ENCODE measurements around the gene RDX.
A peak's percentile ranks its signal among the peaks of the same experiment; 100 is the strongest.
"Not testable (repeated sequence)": the region's sequence is repeated elsewhere in the genome, so short reads cannot be mapped to it uniquely, and the experiment has no call there.

The RDX gene

GRCh38 chr11:110269996-110270395 lies 26.4 kb downstream of the RDX start:
- DNase-seq (ENCODE audit: low spot score): no peak

- DNase-seq (ENCODE audit: low spot score): no peak
These were observed 28.0 kb downstream of the RDX start for GRCh38 chr11:110268441-110268840.

- DNase-seq (ENCODE audit: low spot score): no peak
These were observed 34.4 kb downstream of the RDX start for GRCh38 chr11:110262072-110262403.

GRCh38 chr11:110261195-110262071 lies 35.0 kb downstream of the RDX start:
- no peak for DNase-seq (ENCODE audit: low spot score)

- no peak for DNase-seq (ENCODE audit: low spot score)
These were observed 42.9 kb downstream of the RDX start for GRCh38 chr11:110253525-110253924.

- DNase-seq (ENCODE audit: low spot score): peak; percentile 5
These were observed 44.6 kb downstream of the RDX start for GRCh38 chr11:110251836-110252235.

GRCh38 chr11:110250168-110250567 lies 46.2 kb downstream of the RDX start:
- no peak for DNase-seq (ENCODE audit: low spot score)

GRCh38 chr11:110249766-110250165 lies 46.6 kb downstream of the RDX start:
- DNase-seq (ENCODE audit: low spot score): no peak

GRCh38 chr11:110249066-110249465 lies 47.3 kb downstream of the RDX start:
- no peak for DNase-seq (ENCODE audit: low spot score)

- no peak for DNase-seq (ENCODE audit: low spot score)
These were observed 52.6 kb downstream of the RDX start for GRCh38 chr11:110243791-110244190.

- no peak for DNase-seq (ENCODE audit: low spot score)
These were observed 53.7 kb downstream of the RDX start for GRCh38 chr11:110242746-110243145.

GRCh38 chr11:110242188-110242587 lies 54.2 kb downstream of the RDX start:
- DNase-seq (ENCODE audit: low spot score): no peak

GRCh38 chr11:110235966-110236365 lies 60.4 kb downstream of the RDX start:
- DNase-seq (ENCODE audit: low spot score): no peak

GRCh38 chr11:110230377-110230776 lies 66.0 kb downstream of the RDX start:
- DNase-seq (ENCODE audit: low spot score): no peak

GRCh38 chr11:110219006-110219785 lies 77.2 kb downstream of the RDX start:
- DNase-seq (ENCODE audit: low spot score): no peak

GRCh38 chr11:110217936-110218335 lies 78.5 kb downstream of the RDX start:
- no peak for DNase-seq (ENCODE audit: low spot score)

- DNase-seq (ENCODE audit: low spot score): no peak
These were observed 79.1 kb downstream of the RDX start for GRCh38 chr11:110217223-110217877.

GRCh38 chr11:110209313-110209694 lies 87.1 kb downstream of the RDX start:
- DNase-seq (ENCODE audit: low spot score): not testable (repeated sequence)

- DNase-seq (ENCODE audit: low spot score): not testable (repeated sequence)
These were observed 87.6 kb downstream of the RDX start for GRCh38 chr11:110208678-110209312.

- no peak for DNase-seq (ENCODE audit: low spot score)
These were observed 89.3 kb downstream of the RDX start for GRCh38 chr11:110207123-110207522.

- DNase-seq (ENCODE audit: low spot score): no peak
These were observed 95.6 kb downstream of the RDX start for GRCh38 chr11:110200836-110201235.

- DNase-seq (ENCODE audit: low spot score): no peak
These were observed 96.2 kb downstream of the RDX start for GRCh38 chr11:110200241-110200640.
